AG10803 (cell line): Measurements from ENCODE around the gene PRDM1.
A peak's percentile ranks its signal among the peaks of the same experiment; 100 is the strongest.

Source experiments
- DNase-seq: peaks from one replicate; pipeline ENCODE4 v3.0.0; 2010; ENCODE audit warnings: low read depth
- H3K4me3 ChIP-seq: 2 replicates; pipeline ENCODE4 v1.5.1; 2011; ENCODE audit warnings: mild to moderate bottlenecking, low read length, control low read depth
- TF ChIP-seq, protein P1 (sequence below): conservative IDR thresholded peaks from 2 replicates; pipeline ENCODE4 v1.5.1; 2011; ENCODE audit warnings: mild to moderate bottlenecking, low read length, control low read depth, inconsistent platforms

PRDM1 gene

DNA sequence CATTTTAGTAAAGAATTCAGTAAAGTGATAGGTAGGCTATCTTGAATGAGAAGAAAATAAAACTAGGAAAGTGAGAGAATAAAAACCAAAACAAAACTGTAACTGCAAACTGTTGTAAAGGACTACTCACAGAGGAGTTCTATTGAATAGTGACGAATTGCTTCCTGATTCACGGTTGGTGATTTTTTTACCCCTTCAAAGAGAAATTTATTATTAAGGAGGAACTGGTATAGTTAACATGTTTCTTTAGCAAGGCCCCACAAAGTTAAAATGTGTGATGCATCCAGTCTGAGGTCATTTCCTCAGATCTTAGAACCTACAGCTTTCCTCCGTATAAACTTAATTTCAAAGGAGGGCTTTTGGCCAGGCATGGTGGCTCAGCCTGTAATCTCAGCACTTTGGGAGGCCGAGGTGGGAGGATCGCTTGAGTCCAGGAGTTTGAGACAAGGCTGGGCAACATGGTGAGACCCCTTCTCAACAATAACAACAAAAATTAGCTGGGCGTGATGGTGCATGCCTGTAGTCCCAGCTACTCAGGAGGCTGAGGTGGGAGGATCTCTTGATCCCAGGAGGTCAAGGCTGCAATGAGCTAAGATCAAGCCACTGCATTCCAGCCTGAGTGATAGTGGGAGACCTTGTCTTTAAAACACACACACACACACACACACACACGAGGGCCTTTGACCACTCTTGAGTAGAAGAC is 8.3 kb downstream of the PRDM1 start:
- no peak overlapping the region for H3K4me3 ChIP-seq
- DNase-seq: no peak

DNA sequence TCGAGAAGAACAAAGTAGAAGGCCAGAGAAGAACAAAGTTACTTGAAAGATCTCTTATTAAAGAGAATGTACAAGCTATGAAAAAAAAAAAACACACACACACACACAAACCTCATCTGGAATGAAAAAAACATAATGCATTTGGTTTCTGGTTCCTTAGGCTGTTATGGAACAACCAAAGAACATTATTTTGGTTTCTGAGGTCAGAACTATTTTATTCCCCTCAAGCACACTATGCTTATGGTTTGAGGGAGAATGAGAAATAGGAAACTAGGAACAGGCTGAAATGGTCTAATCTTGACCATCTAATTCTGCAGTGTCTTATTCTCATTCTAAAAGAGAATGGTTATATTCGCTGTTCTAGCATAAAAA is 8.8 kb downstream of the PRDM1 start:
- no peak overlapping the region for H3K4me3 ChIP-seq
- peak; percentile 51 for DNase-seq
- TF ChIP-seq, protein P1, sequence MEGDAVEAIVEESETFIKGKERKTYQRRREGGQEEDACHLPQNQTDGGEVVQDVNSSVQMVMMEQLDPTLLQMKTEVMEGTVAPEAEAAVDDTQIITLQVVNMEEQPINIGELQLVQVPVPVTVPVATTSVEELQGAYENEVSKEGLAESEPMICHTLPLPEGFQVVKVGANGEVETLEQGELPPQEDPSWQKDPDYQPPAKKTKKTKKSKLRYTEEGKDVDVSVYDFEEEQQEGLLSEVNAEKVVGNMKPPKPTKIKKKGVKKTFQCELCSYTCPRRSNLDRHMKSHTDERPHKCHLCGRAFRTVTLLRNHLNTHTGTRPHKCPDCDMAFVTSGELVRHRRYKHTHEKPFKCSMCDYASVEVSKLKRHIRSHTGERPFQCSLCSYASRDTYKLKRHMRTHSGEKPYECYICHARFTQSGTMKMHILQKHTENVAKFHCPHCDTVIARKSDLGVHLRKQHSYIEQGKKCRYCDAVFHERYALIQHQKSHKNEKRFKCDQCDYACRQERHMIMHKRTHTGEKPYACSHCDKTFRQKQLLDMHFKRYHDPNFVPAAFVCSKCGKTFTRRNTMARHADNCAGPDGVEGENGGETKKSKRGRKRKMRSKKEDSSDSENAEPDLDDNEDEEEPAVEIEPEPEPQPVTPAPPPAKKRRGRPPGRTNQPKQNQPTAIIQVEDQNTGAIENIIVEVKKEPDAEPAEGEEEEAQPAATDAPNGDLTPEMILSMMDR: no peak

More for the DNA sequence above, 8.3 kb downstream of the PRDM1 start:
- TF ChIP-seq, protein P1: no peak

DNA sequence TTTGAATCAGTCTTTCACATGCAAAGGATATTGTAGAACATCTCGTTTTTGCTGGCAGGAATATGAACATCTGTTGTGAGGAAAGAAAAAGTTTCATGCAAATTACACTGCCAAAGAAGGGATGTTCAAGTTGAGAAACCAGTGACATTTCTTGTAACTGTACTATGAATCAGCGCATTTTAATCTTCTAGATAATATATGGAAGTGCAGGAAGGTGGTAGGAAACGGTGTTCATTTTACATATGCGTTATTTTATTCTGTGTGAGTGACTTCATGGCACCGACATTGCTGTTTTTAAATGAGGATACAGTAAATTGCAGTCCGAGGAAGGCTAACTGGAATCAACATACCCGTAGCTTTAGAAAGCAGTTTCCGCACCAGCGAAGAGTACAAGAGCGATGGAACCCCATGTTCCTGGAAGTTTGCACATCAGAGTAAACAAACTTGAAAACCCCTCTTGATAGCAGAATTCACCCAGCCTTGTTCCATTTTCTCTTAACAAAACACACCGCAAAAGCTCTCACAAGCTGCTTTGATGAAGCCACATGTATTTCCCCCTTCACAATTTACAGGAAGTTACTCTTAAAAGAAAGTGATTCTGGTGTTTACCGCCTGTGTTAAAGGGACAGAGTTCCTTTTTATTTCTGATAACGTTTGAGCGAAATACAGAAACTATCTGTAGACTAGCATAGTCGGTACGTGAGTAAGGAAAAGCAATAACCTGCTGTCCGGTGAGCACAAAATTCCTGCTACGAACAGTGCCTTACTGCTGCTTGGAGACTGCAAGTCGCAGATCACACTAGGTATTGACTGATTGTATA is 11.5 kb downstream of the PRDM1 start:
- peak overlapping the region; percentile 61 for H3K4me3 ChIP-seq
- peak; percentile 86 for DNase-seq
- TF ChIP-seq, protein P1: no peak

DNA sequence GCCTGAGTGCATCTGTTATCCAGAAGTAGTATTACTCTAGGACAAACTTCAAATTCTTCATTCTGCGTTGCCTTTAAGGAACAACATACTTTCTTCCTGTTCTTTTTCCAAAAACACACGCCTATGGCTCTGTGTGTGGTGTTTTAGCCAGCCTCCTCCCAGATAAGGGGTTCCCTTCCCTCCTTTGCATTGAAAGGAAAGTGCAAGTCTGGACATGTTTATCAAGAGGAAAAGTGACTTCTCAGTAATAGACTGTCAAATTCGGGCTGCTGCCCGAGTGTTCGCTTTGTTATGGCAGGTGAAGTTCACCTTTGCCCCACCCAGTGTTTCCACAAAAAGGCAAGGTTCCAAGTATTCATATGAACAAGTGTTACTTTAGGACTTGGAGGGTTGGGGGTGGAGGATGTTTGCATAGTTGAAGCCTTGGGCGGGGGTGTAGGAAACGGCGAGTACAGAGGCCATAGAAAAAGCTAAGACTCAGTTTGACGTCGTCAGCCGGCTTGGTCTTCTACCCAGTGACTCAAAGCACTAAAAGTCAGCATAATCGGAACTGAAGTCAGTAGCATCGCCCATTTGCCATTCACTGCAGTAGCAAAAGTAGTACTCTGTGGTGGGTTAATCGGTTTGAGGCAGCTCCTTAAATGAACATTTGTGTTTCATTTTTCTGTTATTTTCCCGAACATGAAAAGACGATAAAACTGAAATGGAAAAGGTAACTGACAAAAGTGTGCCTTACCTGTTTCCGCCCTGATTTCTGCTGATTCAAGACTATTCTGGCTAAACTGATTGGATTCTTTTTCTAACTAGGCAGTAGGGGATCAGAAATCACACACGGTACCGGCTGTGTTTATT is 12.5 kb downstream of the PRDM1 start:
- TF ChIP-seq, protein P1: no peak
- H3K4me3 ChIP-seq: peak overlapping the region; percentile 61
- peak; percentile 58 for DNase-seq

DNA sequence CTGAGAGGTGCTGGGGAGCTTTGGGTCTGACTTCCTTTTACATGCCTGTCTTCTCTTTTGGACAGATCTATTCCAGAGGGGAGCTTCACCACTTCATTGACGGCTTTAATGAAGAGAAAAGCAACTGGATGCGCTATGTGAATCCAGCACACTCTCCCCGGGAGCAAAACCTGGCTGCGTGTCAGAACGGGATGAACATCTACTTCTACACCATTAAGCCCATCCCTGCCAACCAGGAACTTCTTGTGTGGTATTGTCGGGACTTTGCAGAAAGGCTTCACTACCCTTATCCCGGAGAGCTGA is 13.1 kb downstream of the PRDM1 start:
- TF ChIP-seq, protein P1: no peak
- no peak for DNase-seq
- peak overlapping the region; percentile 61 for H3K4me3 ChIP-seq

DNA sequence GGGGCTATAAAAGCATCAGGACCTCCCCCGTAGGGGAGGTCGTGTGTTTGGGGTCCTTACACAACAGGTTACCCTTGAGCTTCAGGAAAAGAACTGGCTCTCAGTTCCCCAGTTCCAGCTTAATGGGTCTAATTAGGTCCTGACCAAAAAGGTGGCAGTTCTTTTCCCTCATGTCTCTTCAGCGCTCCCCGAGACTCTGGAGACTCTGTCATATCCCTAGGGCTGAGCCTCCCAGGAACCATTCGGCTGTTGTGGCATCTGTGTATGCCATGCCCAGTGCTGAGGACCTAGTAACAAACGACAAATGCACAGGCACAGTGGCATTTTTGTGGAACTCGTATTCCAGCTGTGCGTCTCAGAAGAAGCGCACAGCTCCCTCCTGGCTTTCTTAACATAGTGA is 14.6 kb downstream of the PRDM1 start:
- TF ChIP-seq, protein P1: no peak
- DNase-seq: no peak
- H3K4me3 ChIP-seq: no peak overlapping the region
